Mammary epithelial cell (primary cell): ENCODE data around the gene ZNF804B.

Experiments
- CTCF ChIP-seq, 2 donors: IDR thresholded peaks in 1 of 2; conservative IDR thresholded peaks in 1 of 2; 2 replicates each; pipeline ENCODE4 v1.5.1; 2011 to 2012; ENCODE audit warnings: inconsistent platforms in 2 of 2, low read length in 2 of 2, mild to moderate bottlenecking in 2 of 2, control low read depth in 1 of 2, low read depth in 1 of 2; ENCODE audit not compliant: insufficient read depth in 1 of 2; ENCODE audit errors: extremely low read depth in 1 of 2
- EZH2 ChIP-seq: IDR thresholded peaks from 2 replicates; pipeline ENCODE4 v1.6.1; 2012; ENCODE audit warnings: low read length, inconsistent platforms, borderline replicate concordance

- TF ChIP-seq CTCF (conservative IDR thresholded peaks at IDR 0.05 in 1 of 2, IDR thresholded peaks at IDR 0.05 in 1 of 2; ENCODE audit: extremely low read depth in 1 of 2, insufficient read depth in 1 of 2, low read depth in 1 of 2, low read length in 2 of 2) (no peak), EZH2 (no peak)
Measured at GRCh38 chr7:89165421-89165820, 405.9 kb downstream of the ZNF804B start.
